ENCODE data around the gene NECAB2.

NECAB2 gene

GRCh38 chr16:84036982-84037425, 69.0 kb downstream of the NECAB2 start:
- no peak overlapping the region for H3K4me2 ChIP-seq (ENCODE audit: low read depth, low read length, poor library complexity, severe bottlenecking)
- H3K4me1 ChIP-seq (ENCODE audit: insufficient read depth, low read length, poor library complexity, severe bottlenecking): no peaks in the 10 kb centered on the region
- H3K36me3 ChIP-seq (ENCODE audit: insufficient read depth, low read length): no peaks in the 10 kb centered on the region
- no peak overlapping the region for H3K9ac ChIP-seq (ENCODE audit: low read depth, low read length, poor library complexity, severe bottlenecking)
- H3K9me3 ChIP-seq (ENCODE audit: insufficient read depth, low read depth, low read length): no peaks in the 10 kb centered on the region
- H3K4me3 ChIP-seq (ENCODE audit: low read length, poor library complexity, severe bottlenecking): no peak overlapping the region
- no peaks in the 10 kb centered on the region for H3K79me2 ChIP-seq (ENCODE audit: insufficient read depth, low read length)
- TF ChIP-seq, protein P1, sequence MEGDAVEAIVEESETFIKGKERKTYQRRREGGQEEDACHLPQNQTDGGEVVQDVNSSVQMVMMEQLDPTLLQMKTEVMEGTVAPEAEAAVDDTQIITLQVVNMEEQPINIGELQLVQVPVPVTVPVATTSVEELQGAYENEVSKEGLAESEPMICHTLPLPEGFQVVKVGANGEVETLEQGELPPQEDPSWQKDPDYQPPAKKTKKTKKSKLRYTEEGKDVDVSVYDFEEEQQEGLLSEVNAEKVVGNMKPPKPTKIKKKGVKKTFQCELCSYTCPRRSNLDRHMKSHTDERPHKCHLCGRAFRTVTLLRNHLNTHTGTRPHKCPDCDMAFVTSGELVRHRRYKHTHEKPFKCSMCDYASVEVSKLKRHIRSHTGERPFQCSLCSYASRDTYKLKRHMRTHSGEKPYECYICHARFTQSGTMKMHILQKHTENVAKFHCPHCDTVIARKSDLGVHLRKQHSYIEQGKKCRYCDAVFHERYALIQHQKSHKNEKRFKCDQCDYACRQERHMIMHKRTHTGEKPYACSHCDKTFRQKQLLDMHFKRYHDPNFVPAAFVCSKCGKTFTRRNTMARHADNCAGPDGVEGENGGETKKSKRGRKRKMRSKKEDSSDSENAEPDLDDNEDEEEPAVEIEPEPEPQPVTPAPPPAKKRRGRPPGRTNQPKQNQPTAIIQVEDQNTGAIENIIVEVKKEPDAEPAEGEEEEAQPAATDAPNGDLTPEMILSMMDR (conservative IDR thresholded peaks at IDR 0.05; ENCODE audit: low read length): no peak
- no peak for TF ChIP-seq EZH2phosphoT487 (IDR thresholded peaks at IDR 0.05; ENCODE audit: borderline replicate concordance)
- H3K27me3 ChIP-seq (ENCODE audit: insufficient read depth, low read length, poor library complexity, severe bottlenecking): no peaks in the 10 kb centered on the region
- no peaks in the 10 kb centered on the region for H3K9me2 ChIP-seq (replicated peaks; ENCODE audit: low read depth, low read length)
- H2AFZ ChIP-seq (ENCODE audit: low read length): no peak overlapping the region
- H3F3A ChIP-seq (ENCODE audit: low read depth): no peaks in the 10 kb centered on the region
- no peaks in the 10 kb centered on the region for H4K20me1 ChIP-seq (ENCODE audit: insufficient read depth, low read length, poor library complexity, severe bottlenecking)

DNA sequence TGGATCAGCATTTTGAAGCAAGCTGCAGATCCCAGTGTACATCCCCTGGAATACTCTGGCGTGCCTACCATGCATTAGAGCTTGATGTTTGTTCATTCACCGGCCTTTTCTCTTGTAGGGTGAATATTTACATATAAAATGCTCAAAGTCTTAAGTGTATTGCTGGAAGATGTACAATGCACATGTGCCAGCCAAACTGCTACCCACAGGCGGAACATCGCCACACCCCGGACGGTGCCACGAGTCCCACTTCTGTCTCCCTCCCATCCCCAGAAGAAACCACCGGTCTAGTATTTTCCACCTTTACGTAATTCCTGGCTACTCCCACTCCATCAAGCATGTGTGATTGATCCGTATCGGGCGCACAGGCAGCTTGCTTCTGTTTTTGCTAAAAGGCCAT, 70.4 kb downstream of the NECAB2 start:
- Histone ChIP-seq H3K4me3 (ENCODE audit: low read length, poor library complexity, severe bottlenecking) (no peak overlapping the region), H3K4me2 (ENCODE audit: low read depth, low read length, poor library complexity, severe bottlenecking) (no peak overlapping the region), H3K9me2 (replicated peaks; ENCODE audit: low read depth, low read length) (no peaks in the 10 kb centered on the region), H3K27me3 (ENCODE audit: insufficient read depth, low read length, poor library complexity, severe bottlenecking) (no peaks in the 10 kb centered on the region), H3K4me1 (ENCODE audit: insufficient read depth, low read length, poor library complexity, severe bottlenecking) (peaks cover 10% of the 10 kb centered on the region), H2AFZ (ENCODE audit: low read length) (no peak overlapping the region), H4K20me1 (ENCODE audit: insufficient read depth, low read length, poor library complexity, severe bottlenecking) (no peaks in the 10 kb centered on the region), H3K36me3 (ENCODE audit: insufficient read depth, low read length) (no peaks in the 10 kb centered on the region), H3F3A (ENCODE audit: low read depth) (no peaks in the 10 kb centered on the region), H3K9me3 (ENCODE audit: insufficient read depth, low read depth, low read length) (no peaks in the 10 kb centered on the region), H3K9ac (ENCODE audit: low read depth, low read length, poor library complexity, severe bottlenecking) (no peak overlapping the region), H3K79me2 (ENCODE audit: insufficient read depth, low read length) (no peaks in the 10 kb centered on the region)
- TF ChIP-seq, protein P1 (conservative IDR thresholded peaks at IDR 0.05; ENCODE audit: low read length): no peak
- TF ChIP-seq EZH2phosphoT487 (IDR thresholded peaks at IDR 0.05; ENCODE audit: borderline replicate concordance): no peak

DNA sequence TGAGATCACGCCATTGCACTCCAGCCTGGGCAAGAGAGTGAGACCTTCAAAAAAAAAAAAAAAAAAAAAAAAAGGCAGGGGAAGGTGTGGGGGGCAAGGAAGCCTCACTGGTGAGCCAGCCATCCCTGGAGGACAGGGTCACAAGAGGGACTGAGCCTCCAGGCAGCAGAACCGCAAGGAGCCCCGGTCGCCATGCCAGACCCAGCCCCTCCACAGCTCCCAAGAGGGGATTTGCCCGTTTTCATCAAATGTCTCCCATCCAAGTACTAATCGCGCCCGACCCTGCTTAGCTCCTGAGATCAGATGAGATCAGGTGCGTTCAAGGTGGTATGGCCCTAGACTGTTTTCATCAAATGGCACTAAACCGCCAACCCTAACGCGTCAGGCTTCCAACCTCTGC, 71.7 kb downstream of the NECAB2 start:
- peaks cover 16% of the 10 kb centered on the region for H3K4me1 ChIP-seq (ENCODE audit: insufficient read depth, low read length, poor library complexity, severe bottlenecking)
- H3F3A ChIP-seq (ENCODE audit: low read depth): no peaks in the 10 kb centered on the region
- no peak overlapping the region for H2AFZ ChIP-seq (ENCODE audit: low read length)
- H3K9me2 ChIP-seq (replicated peaks; ENCODE audit: low read depth, low read length): no peaks in the 10 kb centered on the region
- H3K36me3 ChIP-seq (ENCODE audit: insufficient read depth, low read length): no peaks in the 10 kb centered on the region
- H3K27me3 ChIP-seq (ENCODE audit: insufficient read depth, low read length, poor library complexity, severe bottlenecking): no peaks in the 10 kb centered on the region
- H3K9me3 ChIP-seq (ENCODE audit: insufficient read depth, low read depth, low read length): no peaks in the 10 kb centered on the region
- no peak overlapping the region for H3K9ac ChIP-seq (ENCODE audit: low read depth, low read length, poor library complexity, severe bottlenecking)
- H3K4me3 ChIP-seq (ENCODE audit: low read length, poor library complexity, severe bottlenecking): no peak overlapping the region
- H3K4me2 ChIP-seq (ENCODE audit: low read depth, low read length, poor library complexity, severe bottlenecking): no peak overlapping the region
- H3K79me2 ChIP-seq (ENCODE audit: insufficient read depth, low read length): no peaks in the 10 kb centered on the region
- no peaks in the 10 kb centered on the region for H4K20me1 ChIP-seq (ENCODE audit: insufficient read depth, low read length, poor library complexity, severe bottlenecking)
- TF ChIP-seq EZH2phosphoT487 (IDR thresholded peaks at IDR 0.05; ENCODE audit: borderline replicate concordance): no peak
- TF ChIP-seq, protein P1 (conservative IDR thresholded peaks at IDR 0.05; ENCODE audit: low read length): no peak
